ENCODE measurements around the gene TAAR2.

GRCh38 chr6:132664309-132665034 lies 40.4 kb upstream of the TAAR2 start:
- TF ChIP-seq CTCF (IDR thresholded peaks at IDR 0.05) (no peak), POLR2A (IDR thresholded peaks at IDR 0.05) (no peak)
